HG03575 (cell line): ENCODE data around the gene FZD10.

Experiments used
- ATAC-seq: cut with Tn5 transposase; IDR thresholded peaks from one replicate; pipeline ENCODE4 v1.9.1; 2021; ENCODE audit not compliant: unreplicated experiment, insufficient number of reproducible peaks, low FRiP score; ENCODE audit errors: extremely low read depth

FZD10 gene

GRCh38 chr12:130169256-130169655 lies 7.0 kb downstream of the FZD10 start:
- ATAC-seq = no peak

- no peak for ATAC-seq
Observed at GRCh38 chr12:130169924-130170323, 7.7 kb downstream of the FZD10 start.

GRCh38 chr12:130170611-130171010 lies 8.3 kb downstream of the FZD10 start:
- ATAC-seq = no peak

- ATAC-seq = no peak
Observed at GRCh38 chr12:130177635-130178242, 15.5 kb downstream of the FZD10 start.

- no peak for ATAC-seq
Observed at GRCh38 chr12:130178282-130178681, 16.0 kb downstream of the FZD10 start.

- no peak for ATAC-seq
Observed at GRCh38 chr12:130179191-130179590, 16.9 kb downstream of the FZD10 start.

GRCh38 chr12:130179621-130180020 lies 17.4 kb downstream of the FZD10 start:
- no peak for ATAC-seq

- no peak for ATAC-seq
Observed at GRCh38 chr12:130181211-130181610, 18.9 kb downstream of the FZD10 start.

GRCh38 chr12:130183585-130184370 lies 21.5 kb downstream of the FZD10 start:
- ATAC-seq = no peak

- no peak for ATAC-seq
Observed at GRCh38 chr12:130184404-130185090, 22.3 kb downstream of the FZD10 start.

- no peak for ATAC-seq
Observed at GRCh38 chr12:130185455-130186391, 23.5 kb downstream of the FZD10 start.

GRCh38 chr12:130186651-130187268 lies 24.5 kb downstream of the FZD10 start:
- ATAC-seq = no peak

GRCh38 chr12:130192642-130193345 lies 30.5 kb downstream of the FZD10 start:
- no peak for ATAC-seq

GRCh38 chr12:130194154-130194553 lies 31.9 kb downstream of the FZD10 start:
- ATAC-seq = no peak

GRCh38 chr12:130195369-130195768 lies 33.1 kb downstream of the FZD10 start:
- no peak for ATAC-seq

GRCh38 chr12:130195776-130196175 lies 33.5 kb downstream of the FZD10 start:
- ATAC-seq = no peak

GRCh38 chr12:130196827-130197226 lies 34.6 kb downstream of the FZD10 start:
- no peak for ATAC-seq

GRCh38 chr12:130198026-130198662 lies 35.9 kb downstream of the FZD10 start:
- ATAC-seq = no peak
